GM18861 (cell line): ENCODE results near the gene RBM20.
A peak's percentile ranks its signal among the peaks of the same experiment; 100 is the strongest.
"Not testable (repeated sequence)": the region's sequence is repeated elsewhere in the genome, so short reads cannot be mapped to it uniquely, and the experiment has no call there.

ENCODE experiments used
- ATAC-seq: cut with Tn5 transposase; IDR thresholded peaks from one replicate; pipeline ENCODE4 v1.9.1; 2021; ENCODE audit not compliant: unreplicated experiment

Gene RBM20

DNA sequence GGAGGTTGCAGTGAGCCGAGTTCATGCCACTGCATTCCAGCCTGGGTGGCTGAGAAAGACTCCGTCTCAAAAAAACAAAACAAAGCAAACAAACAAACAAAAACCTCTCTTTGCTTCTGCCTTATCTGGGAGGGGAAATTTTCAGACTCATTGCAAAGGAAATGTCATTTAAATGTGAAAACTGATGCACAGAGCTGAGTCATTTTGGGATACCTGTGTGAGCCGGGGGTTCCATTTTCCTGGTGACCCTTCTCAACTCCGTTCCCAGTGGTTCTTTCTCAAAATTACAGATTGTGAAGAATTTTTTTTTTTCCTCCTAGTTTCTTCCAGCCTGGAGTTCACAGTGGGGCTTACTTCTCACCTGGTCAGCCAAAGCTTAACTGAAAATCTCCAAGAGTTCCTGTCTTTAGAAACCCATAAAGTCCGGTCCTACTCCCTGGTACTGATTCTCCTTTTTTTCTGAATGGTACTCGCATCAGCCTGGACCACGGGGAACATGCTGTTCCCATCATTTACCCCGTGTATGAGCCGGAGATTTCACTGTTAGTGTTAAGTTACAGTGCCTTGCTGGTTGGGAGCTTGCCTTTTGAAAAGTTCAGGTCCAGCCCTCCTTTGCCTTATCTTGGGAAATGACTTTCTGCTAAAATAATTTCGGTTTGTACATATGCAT, 56.9 kb downstream of the RBM20 start:
- ATAC-seq: no peak

DNA sequence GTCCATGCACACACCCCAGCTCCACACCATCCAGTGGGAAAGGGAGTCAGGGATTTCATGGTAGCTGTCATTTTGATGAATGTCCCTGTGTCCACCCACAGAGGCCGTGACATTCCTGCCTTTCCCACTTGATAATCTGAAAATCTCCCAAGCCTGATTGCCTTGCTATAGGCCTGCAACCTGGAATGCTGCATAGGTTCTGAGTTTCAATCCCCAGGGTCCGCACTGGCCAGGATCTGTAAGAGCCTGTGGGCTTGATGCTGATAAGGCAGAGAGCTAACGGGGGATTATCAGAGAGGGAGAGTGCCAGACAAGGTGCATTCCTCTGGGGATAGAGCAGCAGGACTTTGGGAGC, 57.5 kb downstream of the RBM20 start:
- ATAC-seq: no peak

DNA sequence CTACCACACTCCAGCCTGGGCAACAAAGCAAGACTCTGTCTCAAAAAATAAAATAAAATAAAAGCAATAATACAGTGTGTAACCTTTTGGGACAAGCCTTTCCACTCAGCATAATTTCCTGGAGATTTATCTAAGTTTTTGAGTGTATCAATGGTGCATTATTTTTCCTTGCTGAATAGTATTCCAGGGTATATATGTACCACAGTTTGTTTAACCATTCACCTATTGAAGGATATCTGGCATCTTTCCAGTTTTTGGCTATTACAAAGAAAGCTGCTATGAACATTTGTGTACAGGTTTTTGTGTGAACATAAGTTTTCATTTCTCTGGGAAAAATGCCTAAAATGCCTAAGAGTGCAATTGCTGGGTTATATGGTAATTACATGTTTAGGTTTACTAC, 59.9 kb downstream of the RBM20 start:
- ATAC-seq: no peak

DNA sequence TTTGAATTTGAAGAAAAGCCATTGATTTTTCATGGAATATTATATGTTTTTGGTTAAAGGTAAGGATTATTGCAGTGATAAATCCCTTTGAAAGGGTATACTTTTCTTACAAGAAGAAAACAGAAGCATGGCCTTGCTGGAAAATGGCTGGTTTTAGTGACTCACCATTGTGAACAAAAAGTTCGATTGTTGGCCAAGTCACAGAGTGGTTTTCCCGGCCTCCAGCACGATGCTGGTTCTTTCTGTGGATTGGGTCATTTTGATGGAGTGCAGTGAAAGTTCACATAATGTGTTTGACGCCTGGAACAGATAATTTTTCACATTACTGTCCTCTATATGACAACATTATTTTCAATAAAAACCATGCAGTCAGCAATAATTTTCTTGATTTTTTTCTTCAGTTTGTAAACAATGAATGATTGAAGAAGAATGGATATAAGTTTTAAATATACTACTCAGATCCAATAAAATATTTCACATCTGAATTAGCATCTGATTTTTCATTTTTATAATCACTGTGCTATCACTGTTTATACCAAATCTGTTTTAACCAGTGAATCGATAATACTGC, 60.9 kb downstream of the RBM20 start:
- no peak for ATAC-seq

DNA sequence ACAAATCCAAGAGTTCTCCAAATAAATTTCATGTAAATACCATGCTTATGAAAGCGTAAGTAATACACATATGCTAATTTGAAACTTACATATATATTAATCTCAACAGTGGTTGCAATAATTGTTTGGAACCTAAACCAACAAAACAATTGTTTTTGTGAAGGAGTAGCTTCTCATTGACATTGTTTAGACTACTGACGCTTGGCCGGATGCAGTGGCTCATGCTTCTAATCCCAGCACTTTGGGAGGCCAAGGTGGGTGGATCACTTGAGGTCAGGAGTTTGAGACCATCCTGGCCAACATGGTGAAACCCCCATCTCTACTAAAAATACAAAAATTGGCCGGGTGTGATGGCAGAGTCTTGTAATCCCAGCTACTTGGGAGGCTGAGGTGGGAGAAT, 61.5 kb downstream of the RBM20 start:
- not testable (repeated sequence) for ATAC-seq

DNA sequence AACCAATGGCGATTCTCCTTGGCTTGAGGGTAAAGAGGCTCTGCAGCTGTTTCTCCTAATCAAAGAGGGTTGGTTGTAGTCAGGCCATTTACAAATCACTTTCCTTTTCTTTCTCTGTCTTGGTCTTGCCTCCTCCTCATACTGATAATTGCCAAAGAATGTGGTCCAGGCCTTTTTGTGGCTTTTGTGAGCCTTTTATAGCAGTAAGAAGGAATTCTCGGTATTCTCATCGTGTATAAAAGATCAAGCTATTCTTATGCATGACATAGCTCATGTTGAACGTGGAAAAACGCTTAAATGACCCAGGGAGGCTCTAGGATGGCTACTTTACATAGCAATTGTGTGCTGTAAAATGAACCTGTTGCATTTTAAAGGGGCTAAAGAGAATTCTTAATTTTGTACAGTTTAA, 62.6 kb downstream of the RBM20 start:
- no peak for ATAC-seq

DNA sequence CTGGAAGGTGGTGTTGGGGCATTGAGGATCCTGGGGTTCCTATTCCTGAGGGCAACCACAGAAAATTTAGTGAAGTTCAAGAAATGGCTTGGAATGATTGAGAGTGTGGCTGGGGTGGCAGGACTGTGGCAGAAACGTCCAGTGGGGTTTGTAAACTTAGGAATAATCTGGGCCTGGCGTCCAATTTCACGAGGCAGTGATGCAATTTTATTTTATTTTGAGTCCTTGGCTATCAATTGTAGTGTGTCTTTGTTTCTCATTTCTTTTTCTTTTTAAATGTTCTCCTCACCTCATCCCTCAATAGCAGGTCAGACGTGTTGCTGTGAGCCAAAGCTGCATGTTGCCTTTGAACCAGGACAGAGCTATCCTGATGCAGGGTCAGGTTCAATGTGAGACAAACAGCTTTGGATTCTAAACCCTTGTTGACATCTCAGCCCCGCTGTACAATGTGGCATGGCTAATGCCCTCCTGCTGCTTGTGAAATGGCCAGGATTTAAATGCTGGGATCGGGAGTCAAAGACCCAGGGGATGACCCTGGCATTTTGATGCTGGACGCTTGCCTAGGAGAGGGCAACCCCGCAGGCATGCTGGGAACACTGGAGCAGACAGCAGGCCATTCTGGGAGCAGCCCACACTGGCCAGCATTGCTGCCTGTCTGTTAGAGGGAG, 64.8 kb downstream of the RBM20 start:
- ATAC-seq: no peak

DNA sequence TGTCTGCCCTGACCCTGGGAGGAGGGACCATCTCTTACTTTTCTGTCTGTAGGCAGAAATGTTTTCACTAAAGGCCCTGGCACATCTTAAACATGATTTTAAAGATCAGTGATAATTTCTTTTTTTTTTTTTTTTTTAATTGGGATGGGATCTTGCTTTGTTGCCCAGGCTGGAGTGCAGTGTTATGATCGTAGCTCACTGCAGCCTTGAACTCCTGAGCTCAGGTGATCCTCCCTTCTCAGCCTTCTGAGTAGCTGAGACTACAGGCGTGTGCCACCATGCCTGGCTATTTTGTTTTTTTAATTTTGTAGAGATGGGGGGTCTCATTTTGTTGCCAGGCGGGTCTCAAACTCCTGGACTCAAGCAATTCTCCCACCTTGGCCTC, 65.3 kb downstream of the RBM20 start:
- ATAC-seq: no peak

DNA sequence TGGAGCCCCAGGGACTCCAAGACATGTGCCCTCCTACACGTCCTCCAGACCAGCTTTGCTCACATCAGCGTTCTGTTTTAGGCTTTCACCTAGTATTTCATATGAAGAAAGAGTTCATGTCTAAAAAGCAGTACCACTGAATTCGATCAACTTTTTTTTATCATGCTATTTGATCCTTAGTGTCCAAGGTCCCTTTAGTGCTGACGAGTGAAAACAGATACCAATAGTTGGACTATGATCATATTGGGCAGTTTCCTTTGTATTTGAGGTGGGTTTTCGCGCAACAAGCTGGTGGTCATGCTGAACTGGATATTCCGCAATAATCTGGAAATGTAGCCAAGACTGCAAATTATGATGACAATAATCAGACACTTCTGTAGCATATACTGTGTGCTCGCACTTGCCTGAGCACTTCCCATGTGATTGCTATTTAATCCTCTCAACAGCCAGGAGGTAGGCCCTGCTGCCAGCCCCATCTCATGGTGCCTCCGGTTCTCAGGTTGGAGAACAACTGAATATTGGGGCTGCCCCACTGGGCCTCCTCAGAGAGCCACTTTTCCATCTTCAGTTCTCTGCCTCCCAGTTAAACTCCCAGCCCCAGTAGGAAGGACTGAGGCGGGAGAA, 65.9 kb downstream of the RBM20 start:
- no peak for ATAC-seq

DNA sequence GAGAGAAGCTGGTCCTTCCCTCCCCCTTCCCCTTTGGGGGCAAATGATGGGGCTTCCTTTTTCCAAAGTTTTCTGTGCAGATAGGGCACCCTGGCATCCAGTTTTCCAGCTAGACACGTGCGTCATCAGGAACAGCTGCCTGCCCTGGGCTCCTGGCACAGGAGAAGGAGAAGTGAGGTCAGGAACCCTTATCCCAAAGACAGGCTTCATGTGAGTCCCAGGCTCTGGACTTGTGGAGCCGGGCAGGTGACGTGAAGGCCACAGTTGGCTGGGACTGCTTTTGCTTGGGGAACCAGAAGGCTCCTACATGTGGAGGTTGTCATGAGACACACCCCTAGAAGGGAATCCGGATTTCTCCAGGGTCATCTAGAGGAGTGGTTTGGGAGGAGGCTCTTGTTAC, 66.5 kb downstream of the RBM20 start:
- no peak for ATAC-seq

DNA sequence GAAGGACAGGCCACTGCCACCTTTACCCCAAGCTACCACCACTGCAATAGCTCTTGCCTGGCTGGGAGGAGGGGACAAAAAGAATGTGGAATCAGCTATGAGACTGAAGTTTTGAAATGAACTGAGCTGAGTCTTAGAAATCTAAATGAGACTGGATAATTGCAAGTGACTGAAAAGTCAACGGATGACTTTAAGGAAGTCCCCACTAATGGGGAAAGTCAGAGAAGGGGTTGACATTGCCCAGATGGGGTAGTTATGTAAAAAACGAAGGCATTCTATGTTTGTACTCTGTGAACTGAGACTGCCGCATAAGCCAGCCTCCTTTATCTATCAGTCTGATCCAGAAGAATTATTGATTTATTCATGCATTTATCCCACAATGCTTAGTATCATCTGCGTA, 67.2 kb downstream of the RBM20 start:
- no peak for ATAC-seq

DNA sequence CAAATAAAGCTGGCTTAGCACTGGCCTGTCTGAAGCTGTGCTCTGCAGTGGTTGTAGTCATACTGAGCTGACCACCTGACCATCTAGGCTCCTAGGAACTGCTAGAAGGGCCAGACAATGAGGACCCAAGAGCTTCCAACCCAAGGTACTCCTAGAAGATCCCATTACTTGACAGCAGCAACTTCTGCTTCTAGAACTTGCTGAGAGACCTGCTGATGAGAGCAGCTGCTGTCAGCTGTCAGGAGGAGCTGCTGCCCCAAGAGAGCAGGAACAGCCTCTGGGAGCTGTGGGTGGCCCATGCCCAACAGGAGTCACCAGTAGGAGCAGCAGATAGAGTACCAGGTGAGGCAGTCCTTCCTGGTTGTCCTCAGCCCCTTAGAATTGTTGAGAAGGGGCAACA, 70.2 kb downstream of the RBM20 start:
- ATAC-seq: no peak

DNA sequence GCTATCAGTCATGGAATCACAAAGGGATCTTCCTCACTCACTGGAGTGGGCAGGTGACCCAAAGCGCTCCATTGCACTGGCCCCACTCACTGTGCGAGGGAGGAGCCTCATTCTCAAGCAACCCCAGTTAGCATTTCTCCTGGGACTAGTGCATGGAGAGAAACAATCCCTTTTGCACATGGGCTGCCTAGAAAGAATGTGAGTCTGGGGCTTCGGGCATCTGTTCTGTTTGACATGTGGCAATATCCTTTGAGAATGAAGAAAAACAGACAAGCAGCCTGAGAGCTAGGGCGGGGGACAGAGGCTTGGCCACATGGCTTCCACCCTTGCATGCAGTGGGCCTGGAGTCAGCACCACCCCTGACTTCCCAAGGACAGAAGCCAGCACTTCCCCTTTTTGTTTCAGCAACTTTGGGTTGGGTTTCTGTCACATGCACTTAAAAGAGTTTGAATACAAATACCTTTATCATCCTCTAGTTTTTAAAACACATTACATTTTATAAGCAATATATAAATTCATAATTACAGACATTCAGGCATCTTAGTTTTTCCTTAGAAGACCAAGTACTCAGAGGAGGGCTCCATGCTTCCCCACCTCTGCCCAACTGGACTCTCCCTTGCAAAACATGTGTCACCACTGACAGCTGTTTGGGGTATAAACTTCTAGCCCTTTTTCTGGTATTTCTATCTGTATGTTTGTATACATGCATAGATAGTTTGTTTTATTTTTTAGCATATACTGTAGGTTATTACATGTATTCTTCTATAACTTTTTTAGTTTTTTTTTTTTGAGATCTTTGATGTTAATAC, 73.8 kb downstream of the RBM20 start:
- ATAC-seq: no peak

DNA sequence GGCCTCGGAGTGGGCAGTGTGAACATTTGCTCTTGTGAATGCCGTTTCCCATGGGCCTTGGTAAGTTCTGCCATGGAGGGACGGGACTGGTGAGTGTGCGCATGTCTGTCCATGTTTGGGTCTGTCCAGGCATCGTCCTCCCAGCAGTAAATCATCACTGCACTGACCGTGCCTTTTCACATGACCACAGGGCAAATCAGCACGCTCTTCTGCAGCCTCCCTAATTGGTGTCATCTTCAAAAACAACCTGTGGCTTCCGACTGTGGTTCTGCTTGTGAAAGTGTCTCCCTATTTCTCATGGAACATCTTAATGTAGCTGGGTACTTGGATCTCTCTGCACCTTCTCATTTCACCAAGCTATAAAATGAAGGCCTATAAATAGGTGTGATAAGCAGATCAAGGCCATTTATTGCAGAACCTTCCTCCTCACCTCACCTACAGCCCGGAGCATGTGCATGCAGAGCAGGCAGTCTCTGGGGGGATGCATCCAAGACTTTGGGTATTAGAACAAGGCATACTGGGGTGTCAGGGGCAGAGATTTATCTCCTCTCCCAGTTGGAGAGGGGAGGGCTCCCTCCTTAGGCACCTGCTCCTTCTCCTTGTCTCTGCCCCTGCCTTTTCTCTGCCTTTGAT, 77.4 kb downstream of the RBM20 start:
- ATAC-seq: no peak

DNA sequence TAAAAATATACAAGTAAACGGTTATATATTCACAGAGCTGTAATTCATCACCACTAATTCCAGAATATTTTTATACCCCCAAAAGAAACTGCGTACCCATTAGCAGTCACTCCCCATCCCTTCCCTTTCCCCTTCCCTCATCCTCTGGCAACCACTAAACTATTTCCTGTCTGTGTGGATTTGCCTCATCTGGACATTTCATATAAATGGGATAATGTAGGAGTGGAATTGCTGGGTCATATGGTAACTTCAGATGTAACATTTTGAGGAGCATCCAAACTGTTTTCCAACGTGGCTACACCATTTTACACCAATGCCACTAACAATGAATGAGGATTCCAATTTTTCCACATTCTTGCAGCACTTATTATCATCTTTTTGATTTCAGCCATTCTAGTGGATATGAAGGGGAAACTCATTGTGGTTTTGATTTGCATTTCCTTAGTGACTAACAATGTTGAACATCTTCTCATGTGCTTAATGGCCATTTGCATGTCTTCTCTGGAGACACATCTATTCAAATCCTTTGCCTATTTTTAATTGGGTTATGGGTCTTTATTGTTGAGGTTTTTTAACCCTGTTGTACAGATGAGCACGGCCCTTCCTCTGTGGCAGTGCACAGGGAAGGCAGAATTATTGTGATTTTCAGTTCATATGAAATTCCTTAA, 79.2 kb downstream of the RBM20 start:
- peak; percentile 69 for ATAC-seq

DNA sequence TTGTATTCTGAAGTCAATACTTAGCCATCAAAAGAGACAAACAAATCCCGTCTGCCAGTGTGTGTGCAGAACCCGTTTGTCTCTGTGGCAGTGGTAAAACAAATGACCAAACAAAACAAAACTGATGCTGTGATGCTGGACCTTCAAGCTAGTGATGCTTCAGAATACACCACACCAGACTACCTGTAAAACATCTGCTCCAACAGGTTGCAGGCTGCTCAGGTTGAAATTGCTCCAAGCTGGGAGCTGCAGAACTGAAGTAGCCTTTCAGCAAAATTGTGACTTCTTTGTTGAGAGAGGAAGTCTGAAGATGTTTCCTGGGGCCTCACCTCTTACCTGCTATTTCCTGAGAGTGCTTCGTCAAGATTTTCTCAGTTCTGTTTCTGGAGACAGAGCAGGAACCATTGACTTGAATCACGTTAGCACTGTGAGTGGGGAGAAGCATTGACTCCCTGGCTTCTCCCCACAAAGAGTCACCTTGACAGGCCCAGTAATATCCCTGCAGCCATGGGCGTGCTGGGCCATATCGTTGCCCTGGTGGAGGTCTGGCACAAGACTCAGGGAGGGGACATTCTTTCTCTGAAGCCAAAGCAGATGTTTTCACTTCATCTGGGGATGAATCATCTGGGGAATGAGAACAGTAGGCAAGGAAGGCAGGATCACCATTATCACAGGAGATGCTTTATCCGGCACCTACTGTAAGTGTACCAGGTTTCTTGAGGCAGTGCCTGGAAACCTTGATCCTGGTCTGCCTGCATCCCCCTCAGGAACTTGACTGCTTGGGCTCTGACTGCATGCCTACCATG, 80.2 kb downstream of the RBM20 start:
- peak; percentile 43 for ATAC-seq

DNA sequence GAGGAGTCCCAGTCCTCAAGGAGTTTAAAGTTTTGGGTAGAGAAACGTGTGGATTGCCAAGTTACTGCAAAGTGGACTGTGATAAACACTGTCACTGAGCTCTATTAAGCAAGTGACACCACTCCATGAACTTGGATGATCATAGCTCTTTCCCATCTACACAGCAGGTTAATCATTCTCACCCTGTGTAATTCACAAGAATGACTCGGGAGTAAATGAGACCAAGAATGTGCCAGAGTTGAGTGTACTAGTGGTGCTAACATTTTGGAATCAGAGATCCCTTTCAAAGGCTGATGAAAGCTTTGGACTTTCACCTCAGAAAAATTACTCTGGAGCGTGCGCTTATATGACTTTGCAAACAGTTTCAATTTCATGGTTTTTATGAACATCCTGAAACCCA, 80.8 kb downstream of the RBM20 start:
- no peak for ATAC-seq

DNA sequence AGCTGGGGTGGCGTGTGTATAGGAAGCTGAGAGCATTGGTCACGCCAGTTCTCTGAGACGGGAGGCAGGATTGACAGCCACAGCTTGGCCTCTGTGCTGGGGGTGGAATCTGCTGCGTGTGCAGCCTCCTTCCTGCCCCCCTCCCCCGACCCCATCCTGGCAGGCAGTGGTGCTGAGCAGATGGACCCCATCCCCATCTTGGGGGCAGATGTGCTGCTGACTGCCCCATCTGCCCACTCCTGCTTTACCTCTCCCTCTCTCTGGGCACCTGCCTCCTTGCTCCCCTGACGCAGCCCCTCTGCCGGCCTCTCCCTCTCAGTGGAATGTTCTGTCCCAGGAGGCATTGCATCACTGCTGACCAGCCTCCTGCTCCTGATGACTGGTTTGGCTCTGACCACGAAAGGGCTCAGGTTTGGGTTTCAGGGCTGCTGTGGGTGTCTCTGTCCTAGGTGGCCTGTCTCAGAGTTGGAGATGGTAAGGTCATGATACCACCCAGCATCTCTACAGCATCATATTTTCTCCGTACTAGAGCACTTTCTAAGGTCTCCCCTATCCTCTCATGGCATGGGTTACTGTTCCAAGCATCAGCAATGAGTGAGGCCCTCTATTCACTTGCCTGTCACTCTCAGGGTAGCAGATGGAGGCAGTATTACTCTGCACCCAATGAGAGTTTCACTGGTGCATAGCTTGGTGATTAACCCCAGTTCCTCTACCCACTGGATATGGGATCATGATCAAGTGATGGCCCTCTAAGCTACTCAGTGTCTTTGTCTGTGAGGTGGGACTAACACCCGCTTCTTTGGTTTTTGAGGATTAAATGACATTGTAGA, 81.9 kb downstream of the RBM20 start:
- ATAC-seq: no peak

DNA sequence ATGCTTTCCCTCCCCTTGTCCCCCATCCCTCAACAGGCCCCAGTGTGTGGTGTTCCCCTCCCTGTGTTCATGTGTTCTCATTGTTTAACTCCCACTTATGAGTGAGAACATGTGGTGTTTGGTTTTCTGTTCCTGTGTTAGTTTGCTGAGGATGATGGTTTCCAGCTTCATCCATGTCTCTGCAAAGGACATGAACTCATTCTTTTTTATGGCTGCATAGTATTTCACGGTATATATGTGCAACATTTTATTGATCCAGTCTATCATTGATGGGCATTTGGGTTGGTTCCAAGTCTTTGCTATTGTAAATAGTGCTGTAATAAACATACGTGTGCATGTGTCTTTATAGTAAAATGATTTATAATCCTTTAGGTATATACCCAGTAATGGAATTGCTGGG, 83.6 kb downstream of the RBM20 start:
- ATAC-seq: not testable (repeated sequence)
